ENCODE data around the gene MYLK4.

The MYLK4 gene

DNA sequence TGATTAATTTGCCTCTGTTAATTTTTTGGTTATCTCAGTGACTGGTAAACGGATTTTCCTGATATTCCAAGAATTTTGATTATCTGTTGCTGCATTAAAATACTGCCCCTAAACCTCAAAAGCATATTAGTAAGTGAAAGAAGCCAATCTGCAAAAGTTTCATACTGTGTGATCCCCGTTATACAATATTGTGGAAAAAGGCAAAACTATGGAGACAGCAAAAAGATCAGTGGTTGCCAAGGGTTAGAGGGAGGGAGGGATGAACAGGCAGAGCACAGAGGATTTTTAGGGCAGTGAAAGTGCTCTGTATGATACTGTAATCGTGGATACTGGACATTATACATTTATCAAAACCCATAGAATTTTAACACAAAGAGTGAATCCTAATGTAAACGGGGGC is 133.0 kb downstream of the MYLK4 start:
- H3K27ac ChIP-seq, result no peak overlapping the region

GRCh38 chr6:2616811-2617210 is 133.9 kb downstream of the MYLK4 start:
- Histone ChIP-seq H3K36me3 (ENCODE audit: insufficient read depth, low read length) (no peaks in the 10 kb centered on the region), H3K4me3 (no peak overlapping the region), H3K27ac (no peak overlapping the region), H3K9me3 (ENCODE audit: low read depth, low read length) (no peaks in the 10 kb centered on the region), H3K9ac (ENCODE audit: insufficient read length) (no peak overlapping the region)
- TF ChIP-seq EZH2 (IDR thresholded peaks at IDR 0.05) (no peak), FOXP2 (optimal IDR thresholded peaks at IDR 0.05; ENCODE audit: control extremely low read depth, extremely low read length, insufficient read depth) (no peak), POLR2AphosphoS5 (IDR thresholded peaks at IDR 0.05; ENCODE audit: borderline replicate concordance, low read depth, low read length) (no peak; the same call in 1 of the 2 replicates)
- peak; percentile 62 for DNase-seq (ENCODE audit: low read depth, low spot score)

More for the DNA sequence above, 133.0 kb downstream of the MYLK4 start:
- Histone ChIP-seq H3K36me3 (ENCODE audit: insufficient read depth, low read length) (no peaks in the 10 kb centered on the region), H3K9me3 (ENCODE audit: low read depth, low read length) (no peaks in the 10 kb centered on the region), H3K4me3 (no peak overlapping the region), H3K9ac (ENCODE audit: insufficient read length) (no peak overlapping the region)
- no peak for DNase-seq (ENCODE audit: low read depth, low spot score)
- TF ChIP-seq FOXP2 (optimal IDR thresholded peaks at IDR 0.05; ENCODE audit: control extremely low read depth, extremely low read length, insufficient read depth) (no peak), EZH2 (IDR thresholded peaks at IDR 0.05) (no peak), POLR2AphosphoS5 (IDR thresholded peaks at IDR 0.05; ENCODE audit: borderline replicate concordance, low read depth, low read length) (no peak)

- TF ChIP-seq POLR2AphosphoS5 (IDR thresholded peaks at IDR 0.05; ENCODE audit: borderline replicate concordance, low read depth, low read length), result no peak
- no peak for TF ChIP-seq FOXP2 (optimal IDR thresholded peaks at IDR 0.05; ENCODE audit: control extremely low read depth, extremely low read length, insufficient read depth)
- TF ChIP-seq EZH2 (IDR thresholded peaks at IDR 0.05), result no peak
- DNase-seq (ENCODE audit: low read depth, low spot score), result no peak
Measured at GRCh38 chr6:2615251-2615650, 135.5 kb downstream of the MYLK4 start.

DNA sequence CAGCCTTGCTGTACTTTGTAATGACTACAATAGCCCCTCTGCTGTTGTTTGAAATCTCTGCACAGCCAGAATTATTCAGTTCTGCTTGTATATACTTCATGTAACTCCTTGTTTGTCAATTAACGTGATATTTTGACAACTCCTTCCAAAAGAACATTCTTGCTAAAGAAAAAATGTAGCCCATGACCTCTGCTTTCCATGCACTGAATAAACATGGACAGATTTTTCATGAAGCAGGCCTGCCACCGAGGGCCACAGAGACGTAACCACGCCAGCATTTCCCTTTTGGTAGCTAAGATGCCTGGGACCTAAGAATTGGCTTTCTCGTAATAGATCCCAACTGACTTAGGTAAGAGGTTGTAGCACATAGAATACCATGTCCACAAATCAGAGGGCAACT is 135.9 kb downstream of the MYLK4 start:
- Histone ChIP-seq H3K9ac (ENCODE audit: insufficient read length) (no peak overlapping the region), H3K4me3 (no peak overlapping the region), H3K9me3 (ENCODE audit: low read depth, low read length) (no peaks in the 10 kb centered on the region), H3K27ac (no peak overlapping the region), H3K36me3 (ENCODE audit: insufficient read depth, low read length) (no peaks in the 10 kb centered on the region)
- TF ChIP-seq EZH2 (IDR thresholded peaks at IDR 0.05) (no peak), POLR2AphosphoS5 (IDR thresholded peaks at IDR 0.05; ENCODE audit: borderline replicate concordance, low read depth, low read length) (no peak), FOXP2 (optimal IDR thresholded peaks at IDR 0.05; ENCODE audit: control extremely low read depth, extremely low read length, insufficient read depth) (no peak)
- DNase-seq (ENCODE audit: low read depth, low spot score), result no peak

More at GRCh38 chr6:2615251-2615650, 135.5 kb downstream of the MYLK4 start:
- H3K4me3 ChIP-seq, result no peak overlapping the region
- no peaks in the 10 kb centered on the region for H3K36me3 ChIP-seq (ENCODE audit: insufficient read depth, low read length)
- H3K27ac ChIP-seq, result no peak overlapping the region
- H3K9ac ChIP-seq (ENCODE audit: insufficient read length), result no peak overlapping the region
- no peaks in the 10 kb centered on the region for H3K9me3 ChIP-seq (ENCODE audit: low read depth, low read length)

DNA sequence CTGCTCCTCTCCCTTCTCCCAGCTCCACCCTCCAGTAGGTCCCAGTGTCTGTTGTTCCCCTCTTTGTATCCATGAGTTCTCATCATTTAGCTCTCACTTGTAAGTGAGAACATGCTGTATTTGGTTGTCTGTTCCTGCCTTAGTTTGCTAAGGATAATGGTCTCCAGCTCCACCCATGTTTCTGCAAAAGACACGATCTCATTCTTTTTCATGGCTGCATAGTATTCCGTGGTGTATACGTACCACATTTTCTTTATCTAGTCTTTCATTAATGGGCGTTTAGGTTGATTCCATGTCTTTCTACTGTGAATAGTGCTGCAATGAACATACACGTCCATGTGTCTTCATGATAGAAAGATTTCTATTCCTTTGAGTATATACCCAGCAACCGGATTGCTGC is 136.6 kb downstream of the MYLK4 start:
- no peak for DNase-seq (ENCODE audit: low read depth, low spot score)
- Histone ChIP-seq H3K9me3 (ENCODE audit: low read depth, low read length) (no peaks in the 10 kb centered on the region), H3K27ac (no peak overlapping the region), H3K36me3 (ENCODE audit: insufficient read depth, low read length) (no peaks in the 10 kb centered on the region), H3K9ac (ENCODE audit: insufficient read length) (no peak overlapping the region), H3K4me3 (no peak overlapping the region)
- TF ChIP-seq EZH2 (IDR thresholded peaks at IDR 0.05) (no peak), POLR2AphosphoS5 (IDR thresholded peaks at IDR 0.05; ENCODE audit: borderline replicate concordance, low read depth, low read length) (no peak), FOXP2 (optimal IDR thresholded peaks at IDR 0.05; ENCODE audit: control extremely low read depth, extremely low read length, insufficient read depth) (no peak)

Measured in SK-N-MC (cell line).